LNCaP clone FGC (cell line): Measurements from ENCODE around the gene RPL34.

ENCODE experiments used
- DNase-seq: peaks from one replicate; pipeline ENCODE4 v3.0.0-alpha.2; 2011; ENCODE audit warnings: low read depth
- H3K4me3 ChIP-seq: 2 replicates; pipeline ENCODE4 v1.5.1; 2011; ENCODE audit warnings: mild to moderate bottlenecking, low read depth, low read length, control low read depth
- TF ChIP-seq, protein P1 (sequence below): IDR thresholded peaks from 2 replicates; pipeline ENCODE4 v1.5.1; 2012; ENCODE audit warnings: mild to moderate bottlenecking; ENCODE audit not compliant: control insufficient read depth, insufficient read depth; ENCODE audit errors: extremely low read depth

Gene RPL34

DNA sequence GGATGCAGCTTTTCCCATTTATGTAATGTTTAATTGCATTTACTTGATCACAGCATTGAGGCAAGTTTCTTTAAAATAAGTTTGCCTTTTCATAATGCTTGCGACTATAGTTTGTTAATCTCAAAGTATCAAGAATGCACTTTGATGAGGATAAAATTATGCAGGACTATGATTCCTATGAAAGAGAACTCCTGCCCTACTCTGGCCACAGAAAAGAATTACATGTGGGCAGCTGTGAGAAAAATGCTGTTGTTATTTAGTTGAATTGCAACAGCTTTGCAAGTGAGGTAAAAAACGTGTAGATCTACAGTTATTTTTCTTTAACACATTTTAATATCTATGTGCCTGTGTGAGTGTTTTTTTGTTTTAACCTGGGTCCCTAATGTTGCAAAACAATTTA is 17.5 kb downstream of the RPL34 start:
- DNase-seq, result no peak
- TF ChIP-seq, protein P1, sequence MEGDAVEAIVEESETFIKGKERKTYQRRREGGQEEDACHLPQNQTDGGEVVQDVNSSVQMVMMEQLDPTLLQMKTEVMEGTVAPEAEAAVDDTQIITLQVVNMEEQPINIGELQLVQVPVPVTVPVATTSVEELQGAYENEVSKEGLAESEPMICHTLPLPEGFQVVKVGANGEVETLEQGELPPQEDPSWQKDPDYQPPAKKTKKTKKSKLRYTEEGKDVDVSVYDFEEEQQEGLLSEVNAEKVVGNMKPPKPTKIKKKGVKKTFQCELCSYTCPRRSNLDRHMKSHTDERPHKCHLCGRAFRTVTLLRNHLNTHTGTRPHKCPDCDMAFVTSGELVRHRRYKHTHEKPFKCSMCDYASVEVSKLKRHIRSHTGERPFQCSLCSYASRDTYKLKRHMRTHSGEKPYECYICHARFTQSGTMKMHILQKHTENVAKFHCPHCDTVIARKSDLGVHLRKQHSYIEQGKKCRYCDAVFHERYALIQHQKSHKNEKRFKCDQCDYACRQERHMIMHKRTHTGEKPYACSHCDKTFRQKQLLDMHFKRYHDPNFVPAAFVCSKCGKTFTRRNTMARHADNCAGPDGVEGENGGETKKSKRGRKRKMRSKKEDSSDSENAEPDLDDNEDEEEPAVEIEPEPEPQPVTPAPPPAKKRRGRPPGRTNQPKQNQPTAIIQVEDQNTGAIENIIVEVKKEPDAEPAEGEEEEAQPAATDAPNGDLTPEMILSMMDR, result peak; percentile 40
- H3K4me3 ChIP-seq, result no peak overlapping the region

DNA sequence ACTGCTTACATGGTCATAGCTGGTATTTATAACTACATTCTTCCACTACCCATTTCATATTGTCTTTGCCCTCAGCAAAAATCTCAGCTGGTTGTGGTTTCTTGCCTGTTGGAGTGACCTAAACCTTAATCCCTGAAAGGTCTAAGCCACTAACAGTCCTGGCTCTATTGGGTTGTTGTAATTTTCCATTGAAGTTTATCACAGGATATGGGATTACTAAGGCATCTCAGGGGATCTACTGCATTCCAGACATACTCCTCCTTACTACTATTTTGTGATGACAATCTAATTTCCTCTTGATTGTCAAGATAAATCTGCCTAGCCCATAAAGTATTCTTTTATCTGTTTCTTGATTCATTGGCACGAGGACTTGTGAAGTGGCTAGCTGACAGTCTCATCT is 23.9 kb downstream of the RPL34 start:
- no peak for DNase-seq
- H3K4me3 ChIP-seq, result no peak overlapping the region
- TF ChIP-seq, protein P1, result no peak

DNA sequence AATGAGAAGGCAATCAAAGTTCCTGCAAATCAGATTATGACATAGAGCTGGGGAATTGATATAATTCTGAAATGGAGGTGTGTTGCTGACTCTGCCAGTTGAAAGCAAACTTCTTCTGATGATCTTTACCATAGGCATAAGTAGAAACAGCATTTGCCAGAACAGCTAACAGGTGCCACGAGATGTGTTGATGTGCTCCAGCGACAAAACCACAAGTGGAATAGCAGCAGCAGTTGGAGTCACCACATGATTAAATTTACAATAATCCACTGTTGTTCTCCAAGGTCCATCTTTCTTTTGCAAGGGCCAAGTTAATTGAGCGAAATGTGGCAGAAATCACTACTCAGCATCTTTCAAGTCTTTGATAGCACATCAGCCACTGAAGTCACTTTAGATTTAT is 26.3 kb downstream of the RPL34 start:
- no peak overlapping the region for H3K4me3 ChIP-seq
- TF ChIP-seq, protein P1, result no peak
- no peak for DNase-seq

DNA sequence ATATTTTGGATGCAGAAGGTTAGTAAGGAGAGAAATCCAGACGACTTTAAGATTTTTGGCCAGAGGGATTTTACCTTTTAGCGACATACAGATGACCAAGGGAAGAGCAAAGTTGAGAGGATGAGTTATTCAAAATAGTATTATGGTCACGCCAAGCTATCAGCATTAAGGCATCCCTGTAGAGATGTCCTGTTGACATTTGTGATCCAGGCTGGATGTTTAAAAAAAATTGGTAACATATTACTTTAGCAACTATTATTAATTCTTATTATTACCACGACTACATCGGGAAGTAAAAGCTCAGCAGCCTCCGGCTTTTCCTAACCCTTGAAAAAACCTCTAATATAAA is 29.5 kb downstream of the RPL34 start:
- H3K4me3 ChIP-seq, result peak overlapping the region; percentile 94
- DNase-seq, result no peak
- TF ChIP-seq, protein P1, result no peak

DNA sequence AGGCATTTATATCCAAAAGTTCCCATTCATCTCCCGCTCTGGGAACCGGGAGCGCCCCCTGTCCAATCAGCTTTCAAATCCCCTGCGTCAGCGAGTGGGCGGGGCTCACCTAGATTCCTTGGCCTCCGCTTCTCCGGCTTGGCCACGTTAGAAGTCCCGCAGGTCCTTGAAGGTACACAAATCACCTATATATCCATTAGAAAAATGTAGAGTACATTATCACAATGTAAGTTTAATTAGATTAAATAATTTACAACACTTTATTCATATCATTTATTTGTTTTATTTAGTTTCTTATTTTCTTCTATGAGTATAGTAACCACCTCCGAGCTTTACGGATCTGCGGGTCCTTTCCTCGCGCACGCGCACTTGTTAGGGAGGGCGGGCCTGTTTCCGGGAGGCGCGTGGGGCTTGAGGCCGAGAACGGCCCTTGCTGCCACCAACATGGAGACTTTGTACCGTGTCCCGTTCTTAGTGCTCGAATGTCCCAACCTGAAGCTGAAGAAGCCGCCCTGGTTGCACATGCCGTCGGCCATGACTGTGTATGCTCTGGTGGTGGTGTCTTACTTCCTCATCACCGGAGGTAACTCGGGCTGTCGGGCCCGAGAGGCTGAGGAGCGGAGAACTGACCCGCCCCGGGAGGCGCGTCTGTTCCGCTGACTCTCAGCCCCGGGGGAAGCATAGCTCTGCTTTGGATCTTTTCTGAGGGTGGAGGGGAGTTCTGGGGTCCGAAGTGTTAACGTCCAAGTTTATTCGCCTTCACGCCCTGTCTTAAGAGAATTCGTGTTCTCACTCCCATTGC is 30.0 kb downstream of the RPL34 start, which contains the start of gene OSTC:
TSS of gene OSTC (plus strand) at position 388 of the 802 bp plus-strand sequence. CDS start at position 445, 57 bp downstream.
- peak within 1 kb of the TSS; percentile 94 for H3K4me3 ChIP-seq
- DNase-seq, result peak; percentile 92
- TF ChIP-seq, protein P1, result 0 out of 2 replicates have a peak, but pooled peaks have one; percentile 7

DNA sequence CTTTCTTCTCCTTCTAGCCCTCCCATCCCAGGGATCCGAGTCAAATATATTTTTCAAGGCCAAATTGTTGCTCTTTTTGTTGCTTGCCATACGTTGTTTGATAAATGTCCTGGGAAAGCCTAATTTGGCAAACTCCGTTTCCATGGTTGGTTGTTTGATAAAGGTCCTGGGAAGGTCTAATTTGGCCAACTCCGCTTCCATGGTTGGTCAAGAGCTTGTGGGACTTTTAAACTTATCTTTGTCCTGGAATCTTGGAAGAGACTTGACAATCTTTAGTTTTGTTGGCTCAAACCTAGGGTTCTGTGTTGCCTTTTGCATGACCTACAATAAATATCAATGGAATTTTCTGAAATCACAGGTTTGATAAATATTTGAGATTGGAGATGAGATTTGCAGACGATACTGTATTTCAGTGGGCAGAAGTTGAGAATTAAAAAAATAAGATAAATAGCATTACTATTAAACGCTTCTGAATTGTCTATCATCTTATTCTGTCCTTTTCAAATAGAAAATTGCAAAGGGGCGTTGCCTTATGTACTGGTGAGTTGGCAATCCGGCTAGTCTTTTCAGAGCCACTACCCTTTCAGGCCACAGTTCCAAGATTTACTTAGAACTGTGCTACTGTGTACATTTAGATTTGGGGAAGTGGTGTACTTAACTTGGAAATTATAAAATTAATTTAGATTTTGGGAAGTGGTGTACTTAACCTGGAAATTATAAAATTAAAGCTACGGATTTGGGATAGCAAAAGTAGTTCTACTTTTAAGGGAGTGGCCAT is 30.8 kb downstream of the RPL34 start:
- H3K4me3 ChIP-seq, result peak overlapping the region; percentile 94
- DNase-seq, result peak; percentile 23
- TF ChIP-seq, protein P1, result no peak

DNA sequence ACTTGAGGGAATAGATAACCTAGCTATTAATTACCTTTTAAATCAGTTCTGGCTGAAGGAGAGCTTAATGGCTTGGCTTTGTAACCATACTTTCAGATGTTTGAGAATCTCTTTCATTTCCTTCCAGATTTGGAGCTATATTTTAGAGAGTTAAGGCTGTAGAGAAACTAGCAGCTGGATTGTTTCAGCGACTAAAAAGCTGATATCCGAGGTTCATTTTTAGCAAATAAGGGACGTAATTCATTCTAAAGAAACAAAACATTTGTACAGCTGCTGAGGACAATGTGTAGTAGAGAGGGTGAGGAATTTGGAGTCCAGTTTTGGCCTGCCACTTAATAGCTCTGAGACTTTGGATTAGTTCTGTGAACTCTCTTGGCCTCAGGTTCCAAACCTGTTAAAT is 42.3 kb downstream of the RPL34 start:
- TF ChIP-seq, protein P1, result no peak
- no peak for DNase-seq
- H3K4me3 ChIP-seq, result no peak overlapping the region
